ENCODE measurements around the gene CEBPG.

The CEBPG gene

DNA sequence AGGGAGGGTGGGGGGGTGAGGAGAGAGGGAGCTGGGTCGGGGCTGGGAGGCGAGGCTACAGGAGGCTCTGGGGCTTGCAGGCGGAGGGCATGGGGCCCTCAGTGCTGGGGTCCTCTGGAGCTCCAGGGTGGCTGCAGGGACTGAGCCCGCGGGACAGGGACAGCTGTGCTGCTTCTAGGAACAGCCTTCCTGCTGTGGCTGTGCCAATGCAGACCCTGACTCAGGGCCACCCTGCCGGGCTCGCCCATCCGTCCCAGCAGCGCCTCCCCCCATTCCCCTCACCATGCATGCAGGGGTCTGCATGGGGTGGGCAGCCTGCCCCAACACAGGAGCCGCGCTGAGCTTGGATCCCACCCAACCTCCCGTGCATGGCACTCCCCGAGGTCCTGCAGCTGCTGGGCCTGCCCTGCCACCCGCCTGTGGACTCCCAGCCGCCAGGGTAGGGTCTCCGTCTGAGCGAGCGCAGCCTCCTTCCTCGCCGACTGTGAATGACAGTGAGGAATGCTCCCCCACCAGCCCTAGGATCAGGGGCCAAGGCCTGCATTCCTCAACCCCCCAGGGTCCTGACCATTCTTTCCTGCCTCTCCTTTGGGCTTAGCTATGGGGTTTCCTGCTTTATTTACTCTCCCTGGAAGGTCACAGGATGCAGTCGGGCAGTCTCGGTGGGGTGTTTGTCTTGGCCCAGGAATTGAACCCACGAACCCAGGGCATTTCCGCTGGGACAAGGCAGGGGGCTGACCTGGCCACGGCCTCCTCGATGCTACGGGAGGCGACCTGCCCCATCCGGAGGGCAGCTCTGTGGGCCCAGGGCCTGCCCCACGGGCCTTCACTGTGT is 23.4 kb downstream of the CEBPG start:
- H3K9me3 ChIP-seq (ENCODE audit: low read length): no peaks in the 10 kb centered on the region
- H2AFZ ChIP-seq (ENCODE audit: low read depth, low read length): no peak overlapping the region
- H3K4me3 ChIP-seq (ENCODE audit: low read length): no peak overlapping the region
- no peaks in the 10 kb centered on the region for H3K36me3 ChIP-seq (ENCODE audit: insufficient read depth, low read length)
- peaks cover 3% of the 10 kb centered on the region for H3K4me1 ChIP-seq (ENCODE audit: insufficient read depth, low read length)
- H3K27me3 ChIP-seq (ENCODE audit: insufficient read depth, low read length): no peaks in the 10 kb centered on the region

DNA sequence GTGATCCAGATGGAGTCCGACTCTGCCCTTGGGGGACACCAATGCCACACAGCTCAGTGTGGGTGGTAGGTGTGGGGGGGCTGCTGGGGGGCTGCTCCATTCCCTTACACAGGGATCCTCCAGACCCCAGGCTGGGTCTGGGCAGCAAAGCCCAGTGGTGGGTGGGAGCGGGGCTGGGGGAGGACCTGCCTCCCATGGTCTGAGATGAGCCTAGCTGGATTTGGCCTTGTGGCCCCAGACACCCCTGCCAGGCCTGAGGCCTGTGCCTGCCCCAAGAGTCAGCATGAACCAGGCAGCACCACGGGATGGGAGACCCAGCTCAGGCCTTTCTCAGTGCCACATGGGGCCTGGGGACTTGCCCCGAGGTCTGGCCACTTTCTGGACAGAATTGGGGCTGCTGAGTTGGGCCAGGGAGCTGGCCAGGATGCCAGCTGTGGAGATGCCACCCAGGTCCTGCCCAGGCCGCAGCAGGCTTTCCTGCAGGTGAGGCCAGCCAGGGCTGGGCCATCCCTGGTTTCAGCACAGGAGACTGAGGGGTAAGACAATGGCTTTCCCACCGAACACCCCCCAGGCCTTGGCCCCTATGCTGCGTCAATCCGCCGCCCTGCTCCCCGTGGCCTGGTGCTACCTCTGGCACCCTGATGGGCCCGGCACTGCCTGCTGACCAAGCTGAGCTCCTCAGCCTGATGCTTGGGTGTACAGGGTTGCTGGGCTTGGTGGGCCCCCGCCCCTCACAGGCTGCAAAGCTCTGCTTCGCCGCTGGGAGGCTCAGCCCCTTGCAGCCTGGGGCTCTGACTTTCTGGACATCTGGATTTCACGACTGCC is 24.2 kb downstream of the CEBPG start:
- no peak overlapping the region for H3K4me3 ChIP-seq (ENCODE audit: low read length)
- H3K4me1 ChIP-seq (ENCODE audit: insufficient read depth, low read length): peaks cover 3% of the 10 kb centered on the region
- no peaks in the 10 kb centered on the region for H3K36me3 ChIP-seq (ENCODE audit: insufficient read depth, low read length)
- no peaks in the 10 kb centered on the region for H3K27me3 ChIP-seq (ENCODE audit: insufficient read depth, low read length)
- H3K9me3 ChIP-seq (ENCODE audit: low read length): no peaks in the 10 kb centered on the region
- no peak overlapping the region for H2AFZ ChIP-seq (ENCODE audit: low read depth, low read length)

DNA sequence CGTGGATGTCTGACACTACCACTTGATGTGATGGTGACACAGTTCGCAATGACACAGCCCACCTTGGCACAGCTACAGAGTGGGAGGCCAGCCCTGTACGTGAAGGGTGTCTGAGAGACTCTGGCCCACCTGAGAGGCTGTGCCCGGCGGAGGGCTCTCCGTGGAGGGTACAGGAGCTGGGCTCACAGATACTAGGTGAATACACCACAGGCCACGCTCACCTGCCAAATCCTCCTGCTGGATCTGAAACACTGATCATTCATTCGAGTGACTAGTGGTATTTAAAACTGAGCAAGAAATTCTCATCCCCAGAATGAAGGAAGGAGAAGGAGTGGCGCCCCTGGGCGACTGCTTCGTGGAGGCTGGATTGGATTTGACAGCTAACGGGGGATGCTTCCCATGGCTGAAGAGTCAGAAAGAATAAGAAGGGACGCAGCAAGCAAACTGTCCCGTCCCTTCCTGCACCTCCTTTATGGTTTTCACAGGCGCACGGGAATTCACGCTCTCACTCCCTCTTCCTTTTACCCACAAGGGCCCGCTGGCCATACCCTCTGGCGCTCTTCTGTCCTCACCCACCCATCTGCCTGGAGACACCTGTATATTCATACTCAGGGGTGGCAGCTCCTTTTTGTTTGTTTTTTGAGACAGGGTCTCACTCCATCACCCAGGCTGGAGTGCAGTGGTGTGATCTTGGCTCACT is 25.0 kb downstream of the CEBPG start:
- Histone ChIP-seq H2AFZ (ENCODE audit: low read depth, low read length) (no peak overlapping the region), H3K4me3 (ENCODE audit: low read length) (no peak overlapping the region), H3K4me1 (ENCODE audit: insufficient read depth, low read length) (peaks cover 3% of the 10 kb centered on the region), H3K9me3 (ENCODE audit: low read length) (no peaks in the 10 kb centered on the region), H3K27me3 (ENCODE audit: insufficient read depth, low read length) (no peaks in the 10 kb centered on the region), H3K36me3 (ENCODE audit: insufficient read depth, low read length) (no peaks in the 10 kb centered on the region)

DNA sequence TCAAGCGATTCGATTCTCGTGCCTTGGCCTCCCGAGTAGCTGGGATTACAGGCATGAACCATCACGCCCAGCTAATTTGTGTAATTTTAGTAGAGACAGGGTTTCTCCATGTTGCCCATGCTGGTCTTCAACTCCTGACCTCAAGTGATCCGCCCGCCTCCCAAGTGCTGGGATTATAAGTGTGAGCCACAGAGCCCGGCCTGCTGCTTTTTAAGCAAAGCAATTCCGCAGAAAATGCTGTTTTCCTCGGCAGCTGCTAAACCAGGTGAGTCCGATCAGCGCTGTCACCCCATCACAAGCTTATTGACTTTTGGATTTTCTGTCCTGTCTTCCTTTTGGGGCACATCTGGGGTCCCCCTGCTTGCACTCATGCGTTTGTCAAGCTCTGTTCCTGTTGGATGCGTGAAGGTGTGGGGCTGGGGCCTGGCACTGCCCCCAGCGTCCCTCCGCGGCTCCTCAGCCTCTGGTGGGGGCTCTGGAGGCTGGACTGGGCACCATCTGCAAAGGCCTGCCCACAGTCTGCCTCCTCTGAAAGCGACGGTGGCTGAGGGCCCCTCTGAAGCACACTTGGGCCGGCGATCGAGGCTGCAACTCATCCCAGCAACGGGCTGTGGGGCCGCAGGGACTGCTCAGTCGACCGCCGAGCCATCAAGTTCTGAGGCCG is 25.7 kb downstream of the CEBPG start:
- H3K27me3 ChIP-seq (ENCODE audit: insufficient read depth, low read length): no peaks in the 10 kb centered on the region
- no peaks in the 10 kb centered on the region for H3K9me3 ChIP-seq (ENCODE audit: low read length)
- no peaks in the 10 kb centered on the region for H3K36me3 ChIP-seq (ENCODE audit: insufficient read depth, low read length)
- H2AFZ ChIP-seq (ENCODE audit: low read depth, low read length): no peak overlapping the region
- H3K4me1 ChIP-seq (ENCODE audit: insufficient read depth, low read length): peaks cover 3% of the 10 kb centered on the region
- no peak overlapping the region for H3K4me3 ChIP-seq (ENCODE audit: low read length)

DNA sequence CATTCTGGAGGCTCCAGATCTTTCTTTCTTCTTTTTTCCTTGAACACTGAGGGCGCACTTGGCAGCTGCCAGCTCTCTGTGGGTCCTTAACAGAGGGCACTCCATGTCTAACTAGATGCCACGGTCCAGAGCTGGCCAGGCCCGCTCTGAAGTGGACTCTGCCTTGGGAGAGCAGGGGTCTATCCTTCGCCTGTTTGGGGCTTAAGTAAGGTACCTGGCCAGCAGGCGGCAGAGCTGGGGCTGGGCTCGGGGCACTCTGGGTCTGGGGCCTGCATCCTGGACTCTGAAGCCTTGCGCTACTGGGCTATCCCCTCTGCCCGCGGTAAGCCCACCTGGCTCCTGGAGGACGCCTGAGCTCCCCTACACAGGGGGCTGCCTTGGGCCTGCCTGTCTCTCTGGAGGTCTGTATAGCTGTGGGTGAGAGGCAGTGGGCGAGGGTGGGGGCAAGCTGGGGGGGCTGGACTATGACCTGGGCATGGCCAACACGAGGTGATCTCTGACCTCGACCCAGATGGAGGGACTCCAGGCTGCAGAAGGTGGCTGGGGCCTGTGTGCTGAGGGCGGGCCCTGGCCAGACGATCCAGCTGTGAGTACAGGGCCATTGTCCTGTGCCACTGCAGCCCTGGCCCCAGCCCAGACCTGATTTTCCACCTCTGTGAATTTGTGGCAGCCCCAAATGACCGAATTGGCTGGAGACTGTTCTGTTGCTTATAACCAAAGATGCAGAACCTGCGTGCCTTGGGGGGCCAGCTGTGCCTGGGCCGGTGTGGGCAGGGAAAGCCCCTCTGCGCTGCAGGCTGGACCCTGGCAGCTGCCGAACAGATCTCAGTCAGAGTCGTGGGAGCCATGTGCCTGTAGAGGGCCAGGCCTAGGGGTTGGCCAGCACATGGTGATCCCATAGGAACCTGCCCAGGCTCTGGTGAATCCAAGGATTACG is 26.5 kb downstream of the CEBPG start:
- Histone ChIP-seq H3K4me3 (ENCODE audit: low read length) (no peak overlapping the region), H3K4me1 (ENCODE audit: insufficient read depth, low read length) (peaks cover 3% of the 10 kb centered on the region), H3K27me3 (ENCODE audit: insufficient read depth, low read length) (no peaks in the 10 kb centered on the region), H2AFZ (ENCODE audit: low read depth, low read length) (no peak overlapping the region), H3K36me3 (ENCODE audit: insufficient read depth, low read length) (no peaks in the 10 kb centered on the region), H3K9me3 (ENCODE audit: low read length) (no peaks in the 10 kb centered on the region)

DNA sequence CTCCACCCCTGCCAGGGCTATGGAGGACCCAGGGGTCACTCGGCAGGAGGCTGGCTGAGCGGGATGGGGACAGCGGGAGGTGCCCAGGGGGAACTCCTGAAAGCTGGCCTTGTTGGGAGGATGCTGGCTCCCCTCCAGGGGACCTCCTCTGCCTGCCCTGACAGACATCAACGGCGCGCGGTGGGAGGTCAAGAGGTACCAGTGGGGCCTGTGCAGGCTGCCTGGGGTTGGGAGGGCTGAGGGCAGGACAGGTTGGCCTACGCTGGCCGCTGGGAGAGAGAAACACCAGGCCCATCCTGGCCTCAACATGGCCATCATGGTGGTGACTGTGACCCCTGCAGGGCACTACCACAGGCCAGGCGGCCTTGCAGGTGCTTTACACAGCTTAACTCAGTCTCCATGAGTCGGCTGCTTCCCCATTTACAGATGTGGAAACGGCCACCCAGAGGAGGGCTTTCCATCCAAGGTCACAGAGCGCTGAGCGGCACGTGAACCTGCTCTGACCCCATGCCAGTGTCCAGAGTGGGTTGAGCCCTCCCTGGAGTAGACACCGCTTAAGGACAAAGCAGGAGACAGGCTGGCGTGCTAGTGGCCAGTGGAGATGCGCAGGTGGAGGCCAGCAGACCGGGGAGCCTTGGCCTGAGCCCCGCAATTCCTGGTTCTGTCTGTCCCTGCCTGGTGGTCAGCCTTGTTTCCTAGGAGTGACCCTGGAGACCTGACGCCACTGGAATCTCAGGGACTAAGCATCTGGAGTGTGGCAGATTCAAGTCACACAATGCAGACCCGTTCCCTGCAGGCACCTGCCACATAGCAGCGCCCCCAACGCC is 27.6 kb downstream of the CEBPG start:
- no peak overlapping the region for H3K4me3 ChIP-seq (ENCODE audit: low read length)
- H3K4me1 ChIP-seq (ENCODE audit: insufficient read depth, low read length): peaks cover 3% of the 10 kb centered on the region
- H3K9me3 ChIP-seq (ENCODE audit: low read length): no peaks in the 10 kb centered on the region
- no peak overlapping the region for H2AFZ ChIP-seq (ENCODE audit: low read depth, low read length)
- no peaks in the 10 kb centered on the region for H3K36me3 ChIP-seq (ENCODE audit: insufficient read depth, low read length)
- H3K27me3 ChIP-seq (ENCODE audit: insufficient read depth, low read length): no peaks in the 10 kb centered on the region

DNA sequence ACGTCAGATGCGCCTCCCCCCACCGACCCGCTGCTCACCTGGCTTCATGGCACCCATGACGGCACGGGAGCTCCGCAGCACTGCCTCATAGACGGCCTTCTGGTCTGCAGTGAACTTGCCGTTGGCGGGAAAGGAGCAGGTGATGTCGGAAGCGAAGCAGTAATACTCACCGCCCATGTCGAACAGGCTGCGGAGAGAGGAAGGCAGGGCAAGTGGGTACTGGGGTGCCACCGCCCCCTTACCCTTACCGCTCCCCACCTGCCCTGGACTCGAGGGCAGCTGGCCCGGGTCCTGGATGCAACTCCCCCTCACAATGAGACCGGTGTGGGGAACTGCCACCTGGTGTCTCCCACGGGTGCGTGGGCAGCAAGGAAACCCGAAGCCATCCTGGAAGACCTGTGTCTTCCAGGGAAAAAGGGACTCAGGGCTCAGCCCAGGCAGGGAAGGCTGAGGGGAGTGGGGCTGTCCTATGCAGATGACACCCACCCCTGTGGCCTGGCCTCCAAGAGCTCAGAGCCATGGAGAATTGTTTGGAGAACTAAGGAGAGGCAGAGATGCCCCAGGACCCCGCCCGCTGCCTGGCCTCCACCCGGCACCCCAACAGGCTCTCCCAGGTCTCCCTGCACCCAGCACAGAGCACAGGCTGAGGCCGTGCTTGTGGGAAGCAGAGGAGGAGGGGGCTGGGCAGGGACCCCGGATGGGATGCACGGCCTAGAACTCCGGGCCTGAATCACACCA is 28.3 kb downstream of the CEBPG start:
- H3K4me1 ChIP-seq (ENCODE audit: insufficient read depth, low read length): peaks cover 6% of the 10 kb centered on the region
- no peaks in the 10 kb centered on the region for H3K36me3 ChIP-seq (ENCODE audit: insufficient read depth, low read length)
- H3K4me3 ChIP-seq (ENCODE audit: low read length): no peak overlapping the region
- H3K27me3 ChIP-seq (ENCODE audit: insufficient read depth, low read length): no peaks in the 10 kb centered on the region
- no peaks in the 10 kb centered on the region for H3K9me3 ChIP-seq (ENCODE audit: low read length)
- H2AFZ ChIP-seq (ENCODE audit: low read depth, low read length): no peak overlapping the region

DNA sequence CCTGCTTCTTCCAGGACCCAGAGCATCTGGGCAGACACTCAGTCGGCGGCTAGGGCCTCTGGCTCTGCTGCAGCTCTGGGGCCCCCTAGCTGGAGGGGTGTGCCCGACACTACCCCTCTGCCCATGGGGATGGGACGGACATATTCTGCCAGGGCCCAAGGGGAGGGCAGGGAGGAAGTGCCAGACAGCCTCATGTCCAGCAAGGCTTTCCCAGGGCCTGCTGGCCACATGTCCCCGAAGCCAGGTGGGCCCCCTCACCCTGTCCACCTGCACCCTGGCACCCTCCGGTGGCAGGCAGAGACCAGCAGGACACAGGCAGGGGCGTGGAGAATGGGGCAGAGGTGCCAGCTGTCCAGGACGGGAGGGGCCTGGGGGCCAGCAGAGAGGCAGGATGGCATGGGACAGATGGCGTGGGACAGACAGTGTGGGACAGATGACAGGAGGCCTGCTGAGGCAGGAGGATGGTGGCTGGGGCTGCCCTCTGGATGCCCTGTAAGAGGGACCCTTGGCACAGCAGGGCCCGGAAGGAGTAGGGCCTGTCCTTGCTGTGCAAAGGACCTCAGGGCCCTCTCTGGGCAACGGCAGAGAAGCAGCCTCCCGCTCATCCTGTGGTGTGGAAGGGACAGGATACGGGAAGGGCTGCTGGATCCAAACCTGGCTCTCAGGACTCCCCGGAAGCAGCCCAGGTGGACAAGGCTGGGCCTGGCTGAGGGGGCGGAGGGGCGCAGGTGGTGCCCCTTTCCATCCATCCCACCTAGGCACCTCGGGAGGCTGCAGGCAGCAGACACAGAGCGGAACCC is 29.1 kb downstream of the CEBPG start:
- Histone ChIP-seq H3K4me3 (ENCODE audit: low read length) (no peak overlapping the region), H3K4me1 (ENCODE audit: insufficient read depth, low read length) (peaks cover 3% of the 10 kb centered on the region), H3K9me3 (ENCODE audit: low read length) (no peaks in the 10 kb centered on the region), H3K27me3 (ENCODE audit: insufficient read depth, low read length) (no peaks in the 10 kb centered on the region), H3K36me3 (ENCODE audit: insufficient read depth, low read length) (no peaks in the 10 kb centered on the region), H2AFZ (ENCODE audit: low read depth, low read length) (no peak overlapping the region)

DNA sequence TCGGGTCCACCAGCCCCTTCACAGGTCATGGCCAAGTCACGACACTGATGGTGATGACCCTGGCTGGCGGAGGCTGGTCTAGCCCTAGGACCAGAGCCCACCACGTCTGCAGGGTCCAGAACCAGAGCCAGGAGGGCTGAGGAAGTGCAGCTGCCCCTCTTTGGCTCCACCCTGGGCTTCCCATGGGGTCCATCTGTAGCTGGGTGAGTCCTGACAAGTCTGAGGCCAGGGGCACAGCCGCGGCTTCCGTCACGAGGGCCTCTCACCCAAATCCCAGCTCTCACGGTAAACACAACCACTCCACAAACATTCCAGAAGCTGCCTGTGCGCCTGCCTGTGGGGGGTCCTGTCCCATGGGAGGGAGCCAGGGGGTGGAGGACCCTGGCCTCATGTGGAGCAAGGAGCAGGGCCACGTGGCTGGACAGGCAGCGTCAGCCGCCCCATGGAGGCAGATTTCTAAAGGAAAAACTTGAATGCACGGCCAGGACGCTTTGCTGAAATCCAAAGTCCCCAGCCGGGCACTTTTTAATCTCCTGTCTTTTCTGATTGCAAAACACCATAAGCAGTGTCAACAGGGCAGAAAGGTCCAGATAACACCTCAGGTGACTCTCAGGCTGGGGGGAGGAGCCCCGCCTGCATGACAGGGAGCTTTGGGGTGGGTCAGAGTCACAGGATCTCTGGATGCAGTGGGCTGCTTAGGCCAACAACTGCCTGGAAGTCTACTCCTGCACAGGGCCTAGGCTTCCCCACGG is 29.9 kb downstream of the CEBPG start:
- H3K4me3 ChIP-seq (ENCODE audit: low read length): no peak overlapping the region
- peaks cover 3% of the 10 kb centered on the region for H3K4me1 ChIP-seq (ENCODE audit: insufficient read depth, low read length)
- no peaks in the 10 kb centered on the region for H3K9me3 ChIP-seq (ENCODE audit: low read length)
- H3K36me3 ChIP-seq (ENCODE audit: insufficient read depth, low read length): no peaks in the 10 kb centered on the region
- H3K27me3 ChIP-seq (ENCODE audit: insufficient read depth, low read length): no peaks in the 10 kb centered on the region
- H2AFZ ChIP-seq (ENCODE audit: low read depth, low read length): no peak overlapping the region

DNA sequence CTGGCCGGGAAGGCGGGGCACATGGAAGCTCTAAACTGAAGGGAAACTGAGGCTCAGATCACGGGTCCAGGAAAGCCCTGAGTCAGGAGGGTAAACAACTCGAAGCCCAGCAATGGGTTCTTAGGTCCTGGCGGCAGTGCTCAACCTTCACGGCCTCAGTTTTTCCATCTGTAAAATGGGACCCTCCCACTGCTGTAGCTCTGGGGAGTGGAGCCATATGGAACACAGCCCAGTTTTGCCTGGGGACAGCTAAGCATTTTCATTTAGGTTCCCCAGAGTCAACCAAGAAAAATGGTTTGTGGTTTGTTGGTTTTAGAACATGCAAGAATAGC is 30.4 kb downstream of the CEBPG start:
- Histone ChIP-seq H3K27me3 (ENCODE audit: insufficient read depth, low read length) (no peaks in the 10 kb centered on the region), H3K36me3 (ENCODE audit: insufficient read depth, low read length) (no peaks in the 10 kb centered on the region), H3K4me3 (ENCODE audit: low read length) (no peak overlapping the region), H2AFZ (ENCODE audit: low read depth, low read length) (no peak overlapping the region), H3K9me3 (ENCODE audit: low read length) (no peaks in the 10 kb centered on the region), H3K4me1 (ENCODE audit: insufficient read depth, low read length) (peaks cover 3% of the 10 kb centered on the region)
